Measurements from ENCODE around the gene F7.

Gene F7

DNA sequence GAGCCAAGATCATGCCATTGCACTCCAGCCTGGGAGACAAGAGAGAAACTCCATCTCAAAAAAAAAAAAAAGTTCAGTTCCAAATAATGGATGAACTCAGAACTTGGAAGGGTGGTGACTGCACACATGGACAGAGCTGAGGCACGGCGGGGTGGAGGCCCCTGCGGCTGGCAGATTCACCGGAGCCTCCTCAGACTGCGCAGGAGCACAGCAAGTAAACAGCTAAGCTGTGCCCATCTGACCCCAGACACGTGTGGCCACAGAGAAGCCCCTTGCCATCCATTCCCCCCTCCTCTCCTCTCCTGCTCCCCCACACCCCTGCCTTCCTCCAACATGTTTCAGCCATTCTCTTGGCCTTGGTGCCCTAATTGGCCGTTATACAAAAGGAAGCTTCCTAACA, 37.3 kb downstream of the F7 start:
- Histone ChIP-seq H3K9me3 (ENCODE audit: control insufficient read depth, insufficient read depth, low read length) (no peaks in the 10 kb centered on the region), H3K27me3 (ENCODE audit: control insufficient read depth, insufficient read depth, low read length) (no peaks in the 10 kb centered on the region), H3K4me3 (ENCODE audit: low read depth, low read length) (no peak overlapping the region), H3K4me1 (ENCODE audit: control insufficient read depth, insufficient read depth, low read length) (no peaks in the 10 kb centered on the region), H3K36me3 (ENCODE audit: control insufficient read depth, insufficient read depth, low read length) (no peaks in the 10 kb centered on the region), H3K9ac (ENCODE audit: low read depth, low read length) (no peak overlapping the region)

GRCh38 chr13:113143466-113144254, 38.1 kb downstream of the F7 start:
- Histone ChIP-seq H3K27me3 (ENCODE audit: control insufficient read depth, insufficient read depth, low read length) (no peaks in the 10 kb centered on the region), H3K36me3 (ENCODE audit: control insufficient read depth, insufficient read depth, low read length) (no peaks in the 10 kb centered on the region), H3K4me3 (ENCODE audit: low read depth, low read length) (no peak overlapping the region), H3K4me1 (ENCODE audit: control insufficient read depth, insufficient read depth, low read length) (no peaks in the 10 kb centered on the region), H3K9me3 (ENCODE audit: control insufficient read depth, insufficient read depth, low read length) (no peaks in the 10 kb centered on the region), H3K9ac (ENCODE audit: low read depth, low read length) (no peak overlapping the region)

DNA sequence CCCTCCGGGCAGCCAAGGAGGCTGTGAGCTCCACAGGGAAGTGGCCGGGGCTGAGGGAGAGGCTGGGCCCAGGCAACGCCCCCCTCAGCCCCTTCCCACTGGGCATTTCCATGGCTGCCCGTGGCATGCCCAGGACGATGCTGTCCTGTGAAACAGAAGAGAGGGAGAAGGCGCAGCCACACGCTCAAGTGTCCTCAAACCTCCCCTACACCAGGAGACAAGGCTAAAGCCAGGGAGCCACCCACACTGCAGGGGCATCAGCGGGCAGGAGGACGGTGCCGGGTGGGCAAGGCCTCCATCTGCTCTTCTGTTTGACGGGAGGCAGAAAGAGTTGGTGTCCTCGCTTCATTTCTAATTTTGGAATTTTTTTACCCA, 38.7 kb downstream of the F7 start:
- no peaks in the 10 kb centered on the region for H3K36me3 ChIP-seq (ENCODE audit: control insufficient read depth, insufficient read depth, low read length)
- no peaks in the 10 kb centered on the region for H3K4me1 ChIP-seq (ENCODE audit: control insufficient read depth, insufficient read depth, low read length)
- no peaks in the 10 kb centered on the region for H3K9me3 ChIP-seq (ENCODE audit: control insufficient read depth, insufficient read depth, low read length)
- H3K4me3 ChIP-seq (ENCODE audit: low read depth, low read length), result no peak overlapping the region
- H3K9ac ChIP-seq (ENCODE audit: low read depth, low read length), result no peak overlapping the region
- no peaks in the 10 kb centered on the region for H3K27me3 ChIP-seq (ENCODE audit: control insufficient read depth, insufficient read depth, low read length)

GRCh38 chr13:113145496-113145895, 39.9 kb downstream of the F7 start:
- Histone ChIP-seq H3K36me3 (ENCODE audit: control insufficient read depth, insufficient read depth, low read length) (no peaks in the 10 kb centered on the region), H3K9ac (ENCODE audit: low read depth, low read length) (no peak overlapping the region), H3K9me3 (ENCODE audit: control insufficient read depth, insufficient read depth, low read length) (no peaks in the 10 kb centered on the region), H3K4me1 (ENCODE audit: control insufficient read depth, insufficient read depth, low read length) (no peaks in the 10 kb centered on the region), H3K27me3 (ENCODE audit: control insufficient read depth, insufficient read depth, low read length) (no peaks in the 10 kb centered on the region), H3K4me3 (ENCODE audit: low read depth, low read length) (no peak overlapping the region)

DNA sequence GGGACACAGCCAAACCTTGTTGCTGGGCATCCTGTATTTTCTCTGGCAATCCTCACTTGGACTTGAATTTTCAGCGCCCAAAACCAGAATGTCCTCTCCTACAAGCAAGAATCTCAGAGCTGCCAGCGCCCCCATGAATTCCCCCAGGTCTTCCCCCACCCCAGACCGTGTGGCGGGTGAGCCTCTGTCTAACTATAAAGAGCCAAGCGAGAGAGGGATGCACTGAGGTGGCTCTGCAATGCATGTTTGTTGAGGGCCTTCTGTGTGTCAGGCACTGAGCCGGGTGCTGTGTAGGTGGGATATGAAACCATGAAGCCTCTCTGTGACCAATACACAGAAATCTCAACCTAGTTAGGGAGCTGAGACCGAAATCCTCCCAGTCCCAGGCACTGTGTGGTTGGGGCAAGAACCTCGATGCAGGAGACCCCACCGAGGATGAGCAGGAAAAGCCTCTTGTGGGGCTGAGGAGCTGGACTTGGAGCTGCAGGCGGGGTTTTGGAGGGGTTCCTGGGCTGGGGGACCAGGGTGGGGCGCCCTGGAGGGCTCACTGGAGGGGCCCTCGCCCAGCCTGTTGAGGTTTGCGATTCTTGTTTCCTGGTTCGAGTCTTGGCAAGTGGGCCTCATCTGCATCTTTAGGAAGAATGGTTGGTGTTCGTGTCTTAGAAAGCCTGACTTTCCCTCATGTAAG, 40.5 kb downstream of the F7 start:
- Histone ChIP-seq H3K9ac (ENCODE audit: low read depth, low read length) (no peak overlapping the region), H3K4me3 (ENCODE audit: low read depth, low read length) (no peak overlapping the region), H3K9me3 (ENCODE audit: control insufficient read depth, insufficient read depth, low read length) (no peaks in the 10 kb centered on the region), H3K27me3 (ENCODE audit: control insufficient read depth, insufficient read depth, low read length) (no peaks in the 10 kb centered on the region), H3K4me1 (ENCODE audit: control insufficient read depth, insufficient read depth, low read length) (no peaks in the 10 kb centered on the region), H3K36me3 (ENCODE audit: control insufficient read depth, insufficient read depth, low read length) (no peaks in the 10 kb centered on the region)

GRCh38 chr13:113146750-113147149, 41.2 kb downstream of the F7 start:
- Histone ChIP-seq H3K4me1 (ENCODE audit: control insufficient read depth, insufficient read depth, low read length) (no peaks in the 10 kb centered on the region), H3K36me3 (ENCODE audit: control insufficient read depth, insufficient read depth, low read length) (no peaks in the 10 kb centered on the region), H3K27me3 (ENCODE audit: control insufficient read depth, insufficient read depth, low read length) (peaks cover under 1% of the 10 kb centered on the region), H3K9ac (ENCODE audit: low read depth, low read length) (no peak overlapping the region), H3K4me3 (ENCODE audit: low read depth, low read length) (no peak overlapping the region), H3K9me3 (ENCODE audit: control insufficient read depth, insufficient read depth, low read length) (no peaks in the 10 kb centered on the region)

- Histone ChIP-seq H3K9me3 (ENCODE audit: control insufficient read depth, insufficient read depth, low read length) (no peaks in the 10 kb centered on the region), H3K4me3 (ENCODE audit: low read depth, low read length) (no peak overlapping the region), H3K9ac (ENCODE audit: low read depth, low read length) (no peak overlapping the region), H3K27me3 (ENCODE audit: control insufficient read depth, insufficient read depth, low read length) (peaks cover 5% of the 10 kb centered on the region), H3K4me1 (ENCODE audit: control insufficient read depth, insufficient read depth, low read length) (no peaks in the 10 kb centered on the region), H3K36me3 (ENCODE audit: control insufficient read depth, insufficient read depth, low read length) (no peaks in the 10 kb centered on the region)
These were observed 41.6 kb downstream of the F7 start for GRCh38 chr13:113147206-113147605.

- no peaks in the 10 kb centered on the region for H3K4me1 ChIP-seq (ENCODE audit: control insufficient read depth, insufficient read depth, low read length)
- H3K4me3 ChIP-seq (ENCODE audit: low read depth, low read length), result no peak overlapping the region
- no peaks in the 10 kb centered on the region for H3K9me3 ChIP-seq (ENCODE audit: control insufficient read depth, insufficient read depth, low read length)
- H3K9ac ChIP-seq (ENCODE audit: low read depth, low read length), result no peak overlapping the region
- H3K36me3 ChIP-seq (ENCODE audit: control insufficient read depth, insufficient read depth, low read length), result no peaks in the 10 kb centered on the region
- H3K27me3 ChIP-seq (ENCODE audit: control insufficient read depth, insufficient read depth, low read length), result peaks cover 10% of the 10 kb centered on the region
These were observed 42.8 kb downstream of the F7 start for GRCh38 chr13:113148407-113148806.

DNA sequence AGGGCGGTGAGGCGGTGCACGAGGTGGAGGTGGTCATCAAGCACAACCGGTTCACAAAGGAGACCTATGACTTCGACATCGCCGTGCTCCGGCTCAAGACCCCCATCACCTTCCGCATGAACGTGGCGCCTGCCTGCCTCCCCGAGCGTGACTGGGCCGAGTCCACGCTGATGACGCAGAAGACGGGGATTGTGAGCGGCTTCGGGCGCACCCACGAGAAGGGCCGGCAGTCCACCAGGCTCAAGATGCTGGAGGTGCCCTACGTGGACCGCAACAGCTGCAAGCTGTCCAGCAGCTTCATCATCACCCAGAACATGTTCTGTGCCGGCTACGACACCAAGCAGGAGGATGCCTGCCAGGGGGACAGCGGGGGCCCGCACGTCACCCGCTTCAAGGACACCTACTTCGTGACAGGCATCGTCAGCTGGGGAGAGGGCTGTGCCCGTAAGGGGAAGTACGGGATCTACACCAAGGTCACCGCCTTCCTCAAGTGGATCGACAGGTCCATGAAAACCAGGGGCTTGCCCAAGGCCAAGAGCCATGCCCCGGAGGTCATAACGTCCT, 43.4 kb downstream of the F7 start:
- no peaks in the 10 kb centered on the region for H3K4me1 ChIP-seq (ENCODE audit: control insufficient read depth, insufficient read depth, low read length)

DNA sequence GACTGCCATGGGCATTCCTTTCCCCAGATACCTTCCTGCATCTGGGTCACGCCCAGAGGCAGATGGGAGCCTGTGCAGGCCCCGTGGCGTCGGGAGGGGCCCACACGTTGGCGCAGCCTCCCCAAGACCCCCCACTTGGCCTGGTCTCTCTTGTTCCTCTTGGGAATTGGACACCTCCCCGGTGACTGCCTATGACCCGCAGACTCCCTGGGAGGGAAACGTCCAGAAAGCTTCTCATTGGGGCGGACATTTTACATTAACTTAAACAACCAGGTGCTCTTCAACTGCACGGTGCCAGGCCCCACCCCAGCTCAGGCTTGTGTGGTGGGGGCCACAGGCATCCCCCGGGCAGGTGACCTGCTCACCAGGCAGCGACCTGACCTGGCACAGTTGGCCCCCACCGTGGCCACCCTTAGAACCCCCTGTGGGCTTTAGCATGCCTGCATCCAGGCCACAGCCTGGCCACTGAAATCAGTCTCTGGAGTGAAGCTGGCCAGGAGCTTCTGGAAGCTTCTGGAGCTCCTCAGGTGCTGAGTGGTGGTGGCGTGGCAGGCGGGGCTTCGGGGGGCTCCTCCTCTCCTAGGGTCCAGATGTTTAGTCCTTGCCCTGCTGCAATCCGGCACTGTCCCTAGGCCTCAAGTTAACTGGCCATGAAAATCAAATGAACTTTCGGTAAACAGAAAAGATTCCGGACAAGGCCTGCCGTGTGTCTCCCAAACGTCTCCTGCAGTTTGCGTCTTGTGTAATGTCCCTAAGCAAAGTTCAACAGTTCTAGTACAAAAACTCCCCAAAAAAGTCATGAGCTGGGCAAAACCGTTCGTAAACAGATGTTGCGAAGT, 44.3 kb downstream of the F7 start:
- Histone ChIP-seq H3K9me3 (ENCODE audit: control insufficient read depth, insufficient read depth, low read length) (no peaks in the 10 kb centered on the region), H3K36me3 (ENCODE audit: control insufficient read depth, insufficient read depth, low read length) (no peaks in the 10 kb centered on the region), H3K9ac (ENCODE audit: low read depth, low read length) (no peak overlapping the region), H3K4me3 (ENCODE audit: low read depth, low read length) (no peak overlapping the region), H3K27me3 (ENCODE audit: control insufficient read depth, insufficient read depth, low read length) (peaks cover 10% of the 10 kb centered on the region), H3K4me1 (ENCODE audit: control insufficient read depth, insufficient read depth, low read length) (peaks cover 4% of the 10 kb centered on the region)

More for the DNA sequence above, 43.4 kb downstream of the F7 start:
- no peaks in the 10 kb centered on the region for H3K9me3 ChIP-seq (ENCODE audit: control insufficient read depth, insufficient read depth, low read length)
- no peaks in the 10 kb centered on the region for H3K36me3 ChIP-seq (ENCODE audit: control insufficient read depth, insufficient read depth, low read length)
- no peak overlapping the region for H3K4me3 ChIP-seq (ENCODE audit: low read depth, low read length)
- peaks cover 10% of the 10 kb centered on the region for H3K27me3 ChIP-seq (ENCODE audit: control insufficient read depth, insufficient read depth, low read length)
- no peak overlapping the region for H3K9ac ChIP-seq (ENCODE audit: low read depth, low read length)

- H3K9me3 ChIP-seq (ENCODE audit: control insufficient read depth, insufficient read depth, low read length), result no peaks in the 10 kb centered on the region
- no peak overlapping the region for H3K4me3 ChIP-seq (ENCODE audit: low read depth, low read length)
- H3K27me3 ChIP-seq (ENCODE audit: control insufficient read depth, insufficient read depth, low read length), result peaks cover 10% of the 10 kb centered on the region
- H3K36me3 ChIP-seq (ENCODE audit: control insufficient read depth, insufficient read depth, low read length), result no peaks in the 10 kb centered on the region
- peaks cover 4% of the 10 kb centered on the region for H3K4me1 ChIP-seq (ENCODE audit: control insufficient read depth, insufficient read depth, low read length)
- no peak overlapping the region for H3K9ac ChIP-seq (ENCODE audit: low read depth, low read length)
These were observed 45.2 kb downstream of the F7 start for GRCh38 chr13:113150550-113151365.

All from iPS-15b (cell line).